OCI-LY3 (cell line): ENCODE measurements around the gene NDUFAF8.

Experiments used
- H2AFZ ChIP-seq: fragments of 200-600, 300-600 bp; shearing (Covaris generic); 2 replicates; pipeline ENCODE4 v1.6.0; 2014; ENCODE audit warnings: antibody characterized with exemption, low read depth, low read length
- H3K27ac ChIP-seq: fragments of 200-600, 300-600 bp; sonication (generic); 2 replicates; pipeline ENCODE4 v1.5.1; 2014; ENCODE audit warnings: mild to moderate bottlenecking, low read length, moderate library complexity, mixed read lengths
- H3K27me3 ChIP-seq: fragments of 200-600, 300-600 bp; sonication (generic); 2 replicates; pipeline ENCODE4 v1.6.1; 2014; ENCODE audit warnings: low read depth, low read length, mixed read lengths
- H3K36me3 ChIP-seq: fragments of 200-600, 300-600 bp; sonication (generic); replicated peaks from 2 replicates; pipeline ENCODE3; 2014; ENCODE audit warnings: low read depth, low read length, mixed read lengths
- H3K4me1 ChIP-seq: fragments of 300-600, 200-600 bp; sonication (generic); 2 replicates; pipeline ENCODE4 v1.6.1; 2014; ENCODE audit warnings: low read length, mixed read lengths
- H3K4me2 ChIP-seq: fragments of 200-600, 300-600 bp; sonication (generic); 2 replicates; pipeline ENCODE4 v1.6.1; 2014; ENCODE audit warnings: low read length, mixed read lengths
- H3K4me3 ChIP-seq: fragments of 300-600, 200-600 bp; sonication (generic); 2 replicates; pipeline ENCODE4 v1.5.1; 2014; ENCODE audit warnings: antibody characterized with exemption, mild to moderate bottlenecking, low read length, moderate library complexity
- H3K79me2 ChIP-seq: fragments of 300-600, 200-600 bp; shearing (Covaris generic); 2 replicates; pipeline ENCODE4 v1.6.1; 2014; ENCODE audit warnings: mild to moderate bottlenecking, low read length, mixed read lengths
- H3K9ac ChIP-seq: fragments of 300-600, 200-600 bp; shearing (Covaris generic); 2 replicates; pipeline ENCODE4 v1.6.0; 2014; ENCODE audit warnings: mild to moderate bottlenecking, low read length, moderate library complexity
- H3K9me3 ChIP-seq: fragments of 200-600, 300-600 bp; shearing (Covaris generic); 2 replicates; pipeline ENCODE4 v1.6.1; 2014; ENCODE audit warnings: low read length, mixed read lengths; ENCODE audit not compliant: insufficient read depth
- H4K20me1 ChIP-seq: fragments of 200-600, 300-600 bp; sonication (generic); 2 replicates; pipeline ENCODE4 v1.6.1; 2016; ENCODE audit warnings: low read length, mixed read lengths; ENCODE audit not compliant: insufficient read depth
- EZH2phosphoT487 ChIP-seq: fragments of 200-600 bp; shearing (Covaris generic); IDR thresholded peaks from 2 replicates; pipeline ENCODE4 v1.6.1; 2018; ENCODE audit warnings: antibody characterized with exemption, mixed run types, low read depth
- TF ChIP-seq, protein P1 (sequence below): fragments of 200-600, 300-600 bp; sonication (generic); IDR thresholded peaks from 2 replicates; pipeline ENCODE4 v1.5.1; 2014; ENCODE audit warnings: antibody characterized with exemption, low read length, low read depth

The NDUFAF8 gene, protein sequence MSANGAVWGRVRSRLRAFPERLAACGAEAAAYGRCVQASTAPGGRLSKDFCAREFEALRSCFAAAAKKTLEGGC

DNA sequence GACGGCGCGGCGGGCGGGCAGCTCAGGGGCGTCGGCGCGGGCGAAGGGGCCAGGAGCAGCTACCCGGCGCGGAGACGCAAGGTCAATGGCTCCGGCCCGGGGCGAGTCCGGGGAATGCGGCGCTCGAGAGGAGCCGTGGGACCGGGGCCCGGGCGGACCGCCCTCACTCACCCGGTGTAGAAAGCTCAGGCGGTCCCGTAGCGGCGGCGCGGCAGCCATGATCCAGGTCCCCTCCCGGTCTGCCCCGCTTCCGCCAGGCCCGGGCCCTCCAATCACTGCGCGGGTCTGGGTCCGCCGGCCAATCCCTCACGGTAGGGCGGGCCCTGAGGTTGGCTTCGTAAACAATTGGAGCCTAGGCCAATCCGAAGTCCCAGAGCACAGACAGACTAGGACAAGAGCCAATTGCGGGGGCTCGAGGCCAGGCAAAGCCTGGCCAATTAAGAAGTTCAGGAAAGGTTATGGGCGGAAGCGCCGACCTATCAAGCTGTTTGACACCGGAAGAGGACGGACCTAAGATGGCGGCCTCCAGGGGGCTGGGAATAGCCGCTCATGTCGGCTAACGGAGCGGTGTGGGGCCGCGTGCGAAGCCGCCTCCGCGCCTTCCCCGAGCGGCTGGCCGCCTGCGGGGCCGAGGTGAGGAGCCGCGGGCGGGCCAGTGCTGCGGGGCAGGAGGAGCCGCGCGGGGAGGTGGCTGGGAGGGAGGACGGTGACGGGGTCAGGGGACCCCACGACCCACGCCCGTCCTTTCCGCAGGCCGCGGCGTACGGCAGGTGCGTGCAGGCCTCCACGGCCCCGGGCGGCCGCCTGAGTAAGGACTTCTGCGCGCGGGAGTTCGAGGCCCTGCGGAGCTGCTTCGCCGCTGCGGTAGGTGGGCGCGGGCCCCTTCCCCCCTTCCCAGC lies at the start of gene NDUFAF8, which contains the start of gene TEPSIN:
Gene NDUFAF8 (plus strand): TSS at position 504 of the 899 bp plus-strand sequence. CDS start 46 bp downstream, at position 550.
Gene TEPSIN (minus strand): TSS at position 241 of the 899 bp plus-strand sequence. CDS start 22 bp downstream, at position 219.
- peak within 1 kb of the TSS; percentile 96 for H3K4me2 ChIP-seq
- H4K20me1 ChIP-seq, result 0 out of 2 replicates have a peak, but pooled peaks cover 4% of the 10 kb centered on the region
- H3K4me3 ChIP-seq, result peak within 1 kb of the TSS; percentile 92
- H3K27me3 ChIP-seq, result no peaks in the 10 kb centered on the region
- H3K27ac ChIP-seq, result peak within 1 kb of the TSS; percentile 64
- H3K9ac ChIP-seq, result peak within 1 kb of the TSS; percentile 78
- peaks cover 23% of the 10 kb centered on the region for H3K4me1 ChIP-seq
- peaks cover 41% of the 10 kb centered on the region for H3K79me2 ChIP-seq
- no peak within 1 kb of the TSS for H2AFZ ChIP-seq
- peaks cover 18% of the 10 kb centered on the region for H3K36me3 ChIP-seq
- TF ChIP-seq EZH2phosphoT487, result no peak
- TF ChIP-seq, protein P1, sequence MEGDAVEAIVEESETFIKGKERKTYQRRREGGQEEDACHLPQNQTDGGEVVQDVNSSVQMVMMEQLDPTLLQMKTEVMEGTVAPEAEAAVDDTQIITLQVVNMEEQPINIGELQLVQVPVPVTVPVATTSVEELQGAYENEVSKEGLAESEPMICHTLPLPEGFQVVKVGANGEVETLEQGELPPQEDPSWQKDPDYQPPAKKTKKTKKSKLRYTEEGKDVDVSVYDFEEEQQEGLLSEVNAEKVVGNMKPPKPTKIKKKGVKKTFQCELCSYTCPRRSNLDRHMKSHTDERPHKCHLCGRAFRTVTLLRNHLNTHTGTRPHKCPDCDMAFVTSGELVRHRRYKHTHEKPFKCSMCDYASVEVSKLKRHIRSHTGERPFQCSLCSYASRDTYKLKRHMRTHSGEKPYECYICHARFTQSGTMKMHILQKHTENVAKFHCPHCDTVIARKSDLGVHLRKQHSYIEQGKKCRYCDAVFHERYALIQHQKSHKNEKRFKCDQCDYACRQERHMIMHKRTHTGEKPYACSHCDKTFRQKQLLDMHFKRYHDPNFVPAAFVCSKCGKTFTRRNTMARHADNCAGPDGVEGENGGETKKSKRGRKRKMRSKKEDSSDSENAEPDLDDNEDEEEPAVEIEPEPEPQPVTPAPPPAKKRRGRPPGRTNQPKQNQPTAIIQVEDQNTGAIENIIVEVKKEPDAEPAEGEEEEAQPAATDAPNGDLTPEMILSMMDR, result no peak
- no peaks in the 10 kb centered on the region for H3K9me3 ChIP-seq

DNA sequence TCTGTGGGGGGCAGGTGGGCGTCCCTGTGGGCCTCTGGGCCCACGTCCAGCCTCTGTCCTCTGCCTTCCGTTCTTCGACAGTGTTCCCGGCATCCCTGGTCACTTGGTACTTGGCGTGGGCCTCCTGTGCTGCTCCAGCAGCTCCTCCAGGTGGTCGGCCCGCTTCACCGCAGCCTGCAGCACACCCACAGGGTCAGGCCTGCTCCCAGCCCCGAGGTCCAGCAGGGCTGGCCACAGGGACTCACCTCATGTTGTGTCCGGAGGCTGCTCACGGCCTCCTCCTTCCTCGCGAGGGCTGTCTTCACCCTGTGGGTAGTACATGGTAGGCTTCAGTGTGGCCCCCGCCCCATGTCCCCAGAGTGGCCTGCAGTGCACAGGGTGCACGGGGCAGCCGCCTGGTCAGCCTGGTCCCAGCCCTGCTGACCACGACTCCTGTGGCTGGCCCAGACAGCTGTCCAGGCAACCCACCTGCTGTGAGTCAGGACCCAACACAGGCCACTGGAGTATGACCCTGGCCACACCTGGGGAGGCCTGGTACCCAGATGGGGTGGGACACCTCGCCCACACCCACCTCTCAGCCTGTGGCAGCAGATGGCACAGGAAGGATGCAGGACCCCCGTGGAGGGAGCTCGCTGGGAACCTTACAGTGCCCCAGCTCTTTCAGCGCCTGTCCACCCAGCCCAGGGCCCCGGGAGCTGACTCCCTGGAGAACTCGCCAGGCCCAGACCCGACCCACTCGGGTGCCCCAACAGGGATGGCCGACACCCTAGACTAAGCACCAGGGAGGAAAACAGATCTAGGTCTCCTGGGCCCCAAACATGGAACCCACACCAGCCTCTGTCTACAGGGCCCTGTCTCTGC lies 49.2 kb upstream of the NDUFAF8 start:
- H3K36me3 ChIP-seq, result no peaks in the 10 kb centered on the region
- no peaks in the 10 kb centered on the region for H4K20me1 ChIP-seq
- no peak overlapping the region for H3K4me3 ChIP-seq
- no peak for TF ChIP-seq EZH2phosphoT487
- TF ChIP-seq, protein P1, result no peak
- no peaks in the 10 kb centered on the region for H3K79me2 ChIP-seq
- H3K27ac ChIP-seq, result no peak overlapping the region
- peaks cover 6% of the 10 kb centered on the region; the same call in 1 of the 2 replicates for H3K4me1 ChIP-seq
- no peak overlapping the region for H3K4me2 ChIP-seq
- no peaks in the 10 kb centered on the region for H3K27me3 ChIP-seq
- no peak overlapping the region for H2AFZ ChIP-seq
- no peaks in the 10 kb centered on the region for H3K9me3 ChIP-seq
- no peak overlapping the region for H3K9ac ChIP-seq

DNA sequence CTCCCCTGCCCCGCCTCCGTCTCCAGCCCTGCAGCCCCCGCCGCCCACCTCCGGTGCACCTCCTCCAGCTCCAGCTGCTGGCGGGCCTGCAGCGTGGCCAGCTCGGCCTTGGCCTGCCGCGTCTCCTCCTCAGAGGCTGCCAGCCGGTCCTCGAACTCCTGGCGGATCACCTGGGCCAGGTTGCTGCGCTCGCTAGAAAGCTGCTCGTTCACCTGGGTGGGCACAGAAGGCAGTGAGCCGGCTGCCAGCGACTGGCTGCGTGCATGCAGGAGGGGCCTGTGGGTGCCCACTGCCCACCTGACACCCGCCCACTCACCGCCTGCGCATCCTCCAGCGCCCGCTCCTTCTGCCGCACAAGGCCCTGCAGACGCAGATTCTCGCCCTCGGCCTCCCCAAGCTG lies 48.5 kb upstream of the NDUFAF8 start:
- Histone ChIP-seq H3K27ac (no peak overlapping the region), H3K79me2 (no peaks in the 10 kb centered on the region), H3K4me3 (no peak overlapping the region), H3K4me1 (peaks cover 6% of the 10 kb centered on the region; the same call in 1 of the 2 replicates), H3K4me2 (no peak overlapping the region), H3K36me3 (no peaks in the 10 kb centered on the region), H3K9me3 (no peaks in the 10 kb centered on the region), H3K27me3 (no peaks in the 10 kb centered on the region), H3K9ac (no peak overlapping the region), H2AFZ (no peak overlapping the region), H4K20me1 (no peaks in the 10 kb centered on the region)
- no peak for TF ChIP-seq EZH2phosphoT487
- TF ChIP-seq, protein P1, result no peak
